ENCODE data around the gene SLC22A7. TPM values are rescaled to one million over a fixed set of nuclear protein-coding genes. Genes with fewer than 3 reads are reported as not detected.

SLC22A7 gene
- total RNA-seq, 6 experiments from 2014 or later = 145 to 348 (median 185) TPM

DNA sequence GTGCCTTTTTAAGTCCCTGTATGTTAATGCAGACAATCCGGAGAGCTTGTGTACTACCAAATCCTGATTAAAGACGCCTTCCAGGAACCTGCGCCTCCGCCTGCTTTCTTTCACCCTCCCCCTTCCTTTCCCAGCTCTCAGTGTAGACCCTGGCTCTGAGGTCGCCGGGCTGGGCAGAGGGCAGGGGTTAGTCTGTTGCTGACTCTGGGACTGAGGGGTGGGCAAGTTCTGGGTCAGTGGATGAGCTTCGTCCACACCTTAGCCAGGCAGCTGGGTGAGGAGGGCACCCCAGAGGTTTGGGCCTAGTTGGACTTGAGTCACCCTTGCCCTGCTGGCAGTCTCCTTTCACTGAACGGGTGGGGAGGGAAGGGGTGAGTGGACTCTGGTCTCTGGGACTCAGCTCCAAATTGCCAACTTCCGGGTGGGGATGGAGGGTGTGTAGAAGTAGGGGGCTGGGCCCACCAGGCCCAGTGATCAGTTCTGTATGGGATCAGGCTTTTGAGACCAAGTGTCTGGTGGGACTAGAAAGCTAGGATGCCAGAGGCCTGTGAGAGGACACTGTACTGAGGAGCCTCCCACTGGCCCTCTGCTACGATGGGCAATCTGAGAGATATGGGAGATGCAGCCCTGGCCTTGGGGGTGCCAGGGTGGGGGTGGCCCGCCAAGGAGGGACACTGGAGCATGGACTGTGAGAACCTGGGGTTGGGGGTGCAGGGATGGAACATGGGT is 21.3 kb upstream of the SLC22A7 start:
- Histone ChIP-seq H3K36me3 (no peaks in the 10 kb centered on the region), H3K4me3 (peak overlapping the region in 1 of 3 donors; percentile 82), H3K27me3 (no peaks in the 10 kb centered on the region), H3K27ac (peak overlapping the region; percentile 60 to 71 (median 66)), H3K4me1 (peaks cover 0 to 51% (median 19%) of the 10 kb centered on the region in 4 donors), H3K9me3 (no peaks in the 10 kb centered on the region)
- DNase-seq (peak; percentile 71 to 87 (median 83)), ATAC-seq (peak; percentile 39 to 53 (median 50))
- intact Hi-C loops (cut with DNase I) = no loop called here
- no peak for TF ChIP-seq POLR2A (IDR thresholded peaks at IDR 0.05)
- TF ChIP-seq, protein P1, sequence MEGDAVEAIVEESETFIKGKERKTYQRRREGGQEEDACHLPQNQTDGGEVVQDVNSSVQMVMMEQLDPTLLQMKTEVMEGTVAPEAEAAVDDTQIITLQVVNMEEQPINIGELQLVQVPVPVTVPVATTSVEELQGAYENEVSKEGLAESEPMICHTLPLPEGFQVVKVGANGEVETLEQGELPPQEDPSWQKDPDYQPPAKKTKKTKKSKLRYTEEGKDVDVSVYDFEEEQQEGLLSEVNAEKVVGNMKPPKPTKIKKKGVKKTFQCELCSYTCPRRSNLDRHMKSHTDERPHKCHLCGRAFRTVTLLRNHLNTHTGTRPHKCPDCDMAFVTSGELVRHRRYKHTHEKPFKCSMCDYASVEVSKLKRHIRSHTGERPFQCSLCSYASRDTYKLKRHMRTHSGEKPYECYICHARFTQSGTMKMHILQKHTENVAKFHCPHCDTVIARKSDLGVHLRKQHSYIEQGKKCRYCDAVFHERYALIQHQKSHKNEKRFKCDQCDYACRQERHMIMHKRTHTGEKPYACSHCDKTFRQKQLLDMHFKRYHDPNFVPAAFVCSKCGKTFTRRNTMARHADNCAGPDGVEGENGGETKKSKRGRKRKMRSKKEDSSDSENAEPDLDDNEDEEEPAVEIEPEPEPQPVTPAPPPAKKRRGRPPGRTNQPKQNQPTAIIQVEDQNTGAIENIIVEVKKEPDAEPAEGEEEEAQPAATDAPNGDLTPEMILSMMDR (IDR thresholded peaks at IDR 0.05) = no peak
- 17% methylated on average over 7 of the region's 11 CpGs for WGBS (ENCODE audit: insufficient coverage, low coverage, low lambda C conversion rate, missing lambda C conversion rate)

DNA sequence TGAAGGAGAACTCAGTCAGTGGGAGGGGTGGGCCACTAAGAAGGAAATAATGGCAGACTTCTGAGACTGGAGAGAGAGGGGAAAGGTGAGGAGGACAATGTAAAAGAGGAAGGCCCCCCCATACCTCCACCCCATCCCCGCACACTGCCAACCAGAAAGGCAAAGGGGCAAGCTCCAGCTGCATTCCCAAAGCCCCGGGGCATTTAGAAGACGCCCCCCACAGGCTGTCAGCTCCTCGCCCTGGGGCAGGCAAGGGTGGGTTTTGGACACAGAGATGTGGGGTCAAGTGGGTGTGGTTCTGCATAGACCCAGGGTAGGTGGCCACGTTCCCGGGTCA is 20.8 kb upstream of the SLC22A7 start:
- ATAC-seq (no peak), DNase-seq (no peak)
- H3K36me3 ChIP-seq = no peaks in the 10 kb centered on the region
- H3K4me1 ChIP-seq = peaks cover 0 to 49% (median 19%) of the 10 kb centered on the region in 4 donors
- peak overlapping the region; percentile 60 to 71 (median 66) for H3K27ac ChIP-seq
- no peaks in the 10 kb centered on the region for H3K9me3 ChIP-seq
- H3K4me3 ChIP-seq = peak overlapping the region in 2 of 3 donors; percentile 7 to 15
- WGBS (ENCODE audit: insufficient coverage, low coverage, low lambda C conversion rate, missing lambda C conversion rate) = 30% methylated on average over 2 of the region's 6 CpGs
- H3K27me3 ChIP-seq = no peaks in the 10 kb centered on the region
- TF ChIP-seq POLR2A (IDR thresholded peaks at IDR 0.05) = no peak
- TF ChIP-seq, protein P1 (IDR thresholded peaks at IDR 0.05) = no peak
- intact Hi-C loops (cut with DNase I) = no loop called here

DNA sequence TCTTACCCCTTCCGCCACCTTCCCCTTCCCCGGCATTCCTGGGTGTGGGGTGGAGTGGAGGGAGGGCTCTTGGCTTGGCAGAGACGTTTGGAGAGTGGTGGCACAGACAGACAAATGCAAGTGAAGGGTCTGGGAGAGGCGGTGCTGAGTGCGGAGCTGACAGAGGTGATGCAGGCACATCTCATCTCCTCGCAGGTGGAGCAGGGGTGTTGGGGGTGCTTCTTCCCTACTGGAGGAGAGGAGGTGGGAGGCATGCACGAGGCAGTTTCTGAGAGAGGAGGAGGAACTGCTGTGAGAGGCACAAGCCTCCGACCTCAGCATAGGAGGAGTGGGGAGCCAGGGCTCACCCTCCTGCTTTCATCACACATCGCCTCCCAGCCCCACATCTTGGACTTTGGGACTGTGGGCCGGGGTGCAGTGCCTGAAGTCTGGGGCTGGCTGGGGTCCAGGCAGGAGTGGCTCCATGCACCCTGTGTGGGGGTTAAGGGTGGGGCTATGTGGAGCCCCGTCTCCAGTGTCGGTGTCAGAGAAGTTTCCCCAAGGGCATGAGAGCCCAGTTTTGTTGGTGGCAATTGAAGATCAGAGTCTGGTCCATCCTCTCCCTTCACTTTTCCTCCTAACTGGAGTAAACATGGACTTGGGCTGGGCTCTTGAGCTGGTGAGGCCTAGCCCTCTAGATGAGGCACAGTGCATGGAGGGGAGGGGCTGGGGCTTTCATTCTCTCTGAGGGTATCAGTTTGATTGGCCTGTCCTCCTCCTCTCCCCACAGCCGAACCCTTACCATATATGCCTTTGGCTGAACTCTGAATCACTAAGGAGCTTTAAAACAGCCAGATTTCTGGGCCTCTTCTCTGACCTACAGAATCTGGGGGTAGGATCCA is 20.2 kb upstream of the SLC22A7 start:
- Histone ChIP-seq H3K36me3 (no peaks in the 10 kb centered on the region), H3K9me3 (no peaks in the 10 kb centered on the region), H3K27ac (peak overlapping the region; percentile 60 to 71 (median 69)), H3K4me3 (peak overlapping the region in 2 of 3 donors; percentile 7 to 15), H3K27me3 (no peaks in the 10 kb centered on the region), H3K4me1 (peaks cover 0 to 49% (median 19%) of the 10 kb centered on the region in 4 donors)
- DNase-seq (peak; percentile 57 to 86 (median 82)), ATAC-seq (peak; percentile 12 to 55 (median 34))
- 13% methylated on average over 4 of the region's 13 CpGs for WGBS (ENCODE audit: insufficient coverage, low coverage, low lambda C conversion rate, missing lambda C conversion rate)
- intact Hi-C loops (cut with DNase I) = no loop called here
- TF ChIP-seq POLR2A (IDR thresholded peaks at IDR 0.05) = no peak
- TF ChIP-seq, protein P1 (IDR thresholded peaks at IDR 0.05) = no peak

DNA sequence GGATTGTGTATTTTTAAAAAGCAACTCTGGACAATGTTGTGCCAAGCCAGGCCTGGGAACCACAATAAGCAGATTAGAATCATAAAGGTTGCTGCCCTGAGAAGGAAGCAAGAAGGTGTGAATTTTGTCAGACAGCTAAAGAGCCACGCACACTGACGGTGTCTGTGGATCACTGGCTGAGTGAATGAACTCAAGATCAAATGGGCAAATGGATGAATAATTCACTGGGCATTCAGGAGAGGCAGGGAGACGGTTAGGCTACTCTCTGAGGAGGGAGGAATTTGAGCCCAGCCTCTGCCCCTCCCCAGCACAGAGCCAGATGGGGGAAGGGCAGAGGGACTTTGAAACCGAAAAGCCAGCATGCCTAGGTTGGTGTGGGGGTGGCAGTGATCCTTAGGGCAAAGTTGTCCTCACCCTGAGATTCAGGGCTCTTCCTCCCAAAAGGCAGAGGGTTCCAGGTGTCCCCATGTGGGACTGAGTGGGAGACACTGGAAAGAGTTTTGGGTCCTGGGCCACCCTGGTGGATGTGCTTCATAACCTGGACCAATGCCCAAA is 19.5 kb upstream of the SLC22A7 start:
- H3K4me3 ChIP-seq = peak overlapping the region in 1 of 3 donors; percentile 15
- DNase-seq = peak in 2 of 3 donors; percentile 57 to 86
- H3K9me3 ChIP-seq = no peaks in the 10 kb centered on the region
- WGBS (ENCODE audit: insufficient coverage, low coverage, low lambda C conversion rate, missing lambda C conversion rate) = 43% methylated on average over 3 of the region's 4 CpGs
- H3K36me3 ChIP-seq = no peaks in the 10 kb centered on the region
- H3K4me1 ChIP-seq = peaks cover 0 to 47% (median 19%) of the 10 kb centered on the region in 4 donors
- H3K27me3 ChIP-seq = no peaks in the 10 kb centered on the region
- peak; percentile 40 for TF ChIP-seq POLR2A (IDR thresholded peaks at IDR 0.05)
- TF ChIP-seq, protein P1 (IDR thresholded peaks at IDR 0.05) = no peak
- peak overlapping the region; percentile 60 to 71 (median 69) for H3K27ac ChIP-seq
- peak; percentile 55 to 68 (median 58) for ATAC-seq
- intact Hi-C loops (cut with DNase I) = no loop called here

Measured in right lobe of liver (tissue), 6 donors.